Stimulated activated memory B cell treated with anti-CD40 and anti-IgM and Interleukin-4, amounts not matched to agents 10 μg/mL and 1 μg/mL and 100 μg/mL, for 72 hours (primary cell): ENCODE measurements around the gene ANKRD30A.
"Not testable (repeated sequence)": the region's sequence is repeated elsewhere in the genome, so short reads cannot be mapped to it uniquely, and the experiment has no call there.

Source experiments
- ATAC-seq: fragments of 150-1000 bp; cut with Tn5 transposase; 2 replicates; pipeline ENCODE4 v1.10.0; 2021
- H3K27ac Mint-ChIP-seq: one replicate; pipeline ENCODE4 v1.8.0; 2022; ENCODE audit warnings: mild to moderate bottlenecking, mixed read lengths
- H3K27me3 Mint-ChIP-seq: one replicate; pipeline ENCODE4 v1.8.0; 2022; ENCODE audit warnings: mixed read lengths
- H3K36me3 Mint-ChIP-seq: one replicate; pipeline ENCODE4 v1.8.0; 2022; ENCODE audit warnings: mixed read lengths
- H3K4me1 Mint-ChIP-seq: one replicate; pipeline ENCODE4 v1.8.0; 2022; ENCODE audit warnings: mixed read lengths
- H3K4me3 Mint-ChIP-seq: one replicate; pipeline ENCODE4 v1.8.0; 2022; ENCODE audit warnings: mild to moderate bottlenecking, moderate library complexity, mixed read lengths
- H3K9me3 Mint-ChIP-seq: one replicate; pipeline ENCODE4 v1.8.0; 2022; ENCODE audit warnings: mixed read lengths

The ANKRD30A gene

GRCh38 chr10:37226524-37226923 lies 101.1 kb downstream of the ANKRD30A start:
- no peak for ATAC-seq
- no peaks in the 10 kb centered on the region for H3K27me3 Mint-ChIP-seq
- H3K36me3 Mint-ChIP-seq, result no peaks in the 10 kb centered on the region
- no peak overlapping the region for H3K27ac Mint-ChIP-seq
- no peaks in the 10 kb centered on the region for H3K4me1 Mint-ChIP-seq
- no peak overlapping the region for H3K4me3 Mint-ChIP-seq
- H3K9me3 Mint-ChIP-seq, result peaks cover 6% of the 10 kb centered on the region

GRCh38 chr10:37234692-37235091 lies 109.3 kb downstream of the ANKRD30A start:
- Mint-ChIP-seq H3K27ac (no peak overlapping the region), H3K4me3 (no peak overlapping the region), H3K27me3 (no peaks in the 10 kb centered on the region), H3K36me3 (no peaks in the 10 kb centered on the region), H3K4me1 (no peaks in the 10 kb centered on the region), H3K9me3 (peaks cover 6% of the 10 kb centered on the region)
- ATAC-seq, result no peak

- Mint-ChIP-seq H3K4me3 (no peak overlapping the region), H3K4me1 (no peaks in the 10 kb centered on the region), H3K36me3 (no peaks in the 10 kb centered on the region), H3K27me3 (no peaks in the 10 kb centered on the region), H3K9me3 (peaks cover 8% of the 10 kb centered on the region), H3K27ac (no peak overlapping the region)
- ATAC-seq, result no peak
Observed at GRCh38 chr10:37236093-37236492, 110.7 kb downstream of the ANKRD30A start.

GRCh38 chr10:37240223-37240622 lies 114.8 kb downstream of the ANKRD30A start:
- peaks cover 8% of the 10 kb centered on the region for H3K9me3 Mint-ChIP-seq
- no peak for ATAC-seq
- H3K4me1 Mint-ChIP-seq, result no peaks in the 10 kb centered on the region
- no peak overlapping the region for H3K4me3 Mint-ChIP-seq
- no peak overlapping the region for H3K27ac Mint-ChIP-seq
- no peaks in the 10 kb centered on the region for H3K36me3 Mint-ChIP-seq
- no peaks in the 10 kb centered on the region for H3K27me3 Mint-ChIP-seq

GRCh38 chr10:37246637-37247036 lies 121.2 kb downstream of the ANKRD30A start:
- no peaks in the 10 kb centered on the region for H3K4me1 Mint-ChIP-seq
- no peak for ATAC-seq
- no peaks in the 10 kb centered on the region for H3K27me3 Mint-ChIP-seq
- no peak overlapping the region for H3K27ac Mint-ChIP-seq
- H3K4me3 Mint-ChIP-seq, result no peak overlapping the region
- H3K9me3 Mint-ChIP-seq, result peaks cover 4% of the 10 kb centered on the region
- no peaks in the 10 kb centered on the region for H3K36me3 Mint-ChIP-seq

GRCh38 chr10:37255837-37256236 lies 130.4 kb downstream of the ANKRD30A start:
- not testable (repeated sequence) for H3K9me3 Mint-ChIP-seq, ATAC-seq, H3K4me1 Mint-ChIP-seq, H3K27me3 Mint-ChIP-seq, H3K4me3 Mint-ChIP-seq, H3K36me3 Mint-ChIP-seq, H3K27ac Mint-ChIP-seq

GRCh38 chr10:37263304-37263703 lies 137.9 kb downstream of the ANKRD30A start:
- Mint-ChIP-seq H3K4me3 (no peak overlapping the region), H3K9me3 (peaks cover 3% of the 10 kb centered on the region)

GRCh38 chr10:37268266-37268665 lies 142.9 kb downstream of the ANKRD30A start:
- no peaks in the 10 kb centered on the region for H3K27me3 Mint-ChIP-seq
- H3K4me3 Mint-ChIP-seq, result no peak overlapping the region
- ATAC-seq, result no peak
- H3K4me1 Mint-ChIP-seq, result no peaks in the 10 kb centered on the region
- H3K27ac Mint-ChIP-seq, result no peak overlapping the region
- H3K9me3 Mint-ChIP-seq, result no peaks in the 10 kb centered on the region
- no peaks in the 10 kb centered on the region for H3K36me3 Mint-ChIP-seq

More at GRCh38 chr10:37263304-37263703, 137.9 kb downstream of the ANKRD30A start:
- no peak for ATAC-seq
- H3K36me3 Mint-ChIP-seq, result no peaks in the 10 kb centered on the region
- H3K27me3 Mint-ChIP-seq, result no peaks in the 10 kb centered on the region
- H3K27ac Mint-ChIP-seq, result no peak overlapping the region
- no peaks in the 10 kb centered on the region for H3K4me1 Mint-ChIP-seq

- Mint-ChIP-seq H3K36me3 (no peaks in the 10 kb centered on the region), H3K27ac (no peak overlapping the region), H3K9me3 (no peaks in the 10 kb centered on the region), H3K27me3 (no peaks in the 10 kb centered on the region), H3K4me1 (no peaks in the 10 kb centered on the region), H3K4me3 (no peak overlapping the region)
- ATAC-seq, result no peak
Observed at GRCh38 chr10:37269554-37270256, 144.3 kb downstream of the ANKRD30A start.

GRCh38 chr10:37275216-37275777 lies 149.9 kb downstream of the ANKRD30A start:
- peaks cover 8% of the 10 kb centered on the region for H3K9me3 Mint-ChIP-seq
- H3K27ac Mint-ChIP-seq, result no peak overlapping the region
- no peaks in the 10 kb centered on the region for H3K36me3 Mint-ChIP-seq
- no peaks in the 10 kb centered on the region for H3K27me3 Mint-ChIP-seq
- H3K4me1 Mint-ChIP-seq, result no peaks in the 10 kb centered on the region
- no peak overlapping the region for H3K4me3 Mint-ChIP-seq
- no peak for ATAC-seq

- no peak for ATAC-seq
- no peaks in the 10 kb centered on the region for H3K4me1 Mint-ChIP-seq
- H3K4me3 Mint-ChIP-seq, result no peak overlapping the region
- no peaks in the 10 kb centered on the region for H3K27me3 Mint-ChIP-seq
- H3K9me3 Mint-ChIP-seq, result peaks cover 6% of the 10 kb centered on the region
- no peaks in the 10 kb centered on the region for H3K36me3 Mint-ChIP-seq
- no peak overlapping the region for H3K27ac Mint-ChIP-seq
Observed at GRCh38 chr10:37285063-37285462, 159.7 kb downstream of the ANKRD30A start.

GRCh38 chr10:37289833-37290464 lies 164.6 kb downstream of the ANKRD30A start:
- no peak for ATAC-seq
- H3K36me3 Mint-ChIP-seq, result no peaks in the 10 kb centered on the region
- H3K27ac Mint-ChIP-seq, result no peak overlapping the region
- no peak overlapping the region for H3K4me3 Mint-ChIP-seq
- no peaks in the 10 kb centered on the region for H3K27me3 Mint-ChIP-seq
- H3K4me1 Mint-ChIP-seq, result no peaks in the 10 kb centered on the region
- peaks cover 16% of the 10 kb centered on the region for H3K9me3 Mint-ChIP-seq

GRCh38 chr10:37301271-37301670 lies 175.9 kb downstream of the ANKRD30A start:
- Mint-ChIP-seq H3K4me1 (no peaks in the 10 kb centered on the region), H3K9me3 (peaks cover 6% of the 10 kb centered on the region), H3K27me3 (no peaks in the 10 kb centered on the region), H3K27ac (no peak overlapping the region), H3K36me3 (no peaks in the 10 kb centered on the region), H3K4me3 (no peak overlapping the region)
- no peak for ATAC-seq

- peaks cover 6% of the 10 kb centered on the region for H3K9me3 Mint-ChIP-seq
- no peak overlapping the region for H3K27ac Mint-ChIP-seq
- no peaks in the 10 kb centered on the region for H3K27me3 Mint-ChIP-seq
- no peaks in the 10 kb centered on the region for H3K4me1 Mint-ChIP-seq
- H3K36me3 Mint-ChIP-seq, result no peaks in the 10 kb centered on the region
- H3K4me3 Mint-ChIP-seq, result no peak overlapping the region
- no peak for ATAC-seq
Observed at GRCh38 chr10:37304036-37304435, 178.6 kb downstream of the ANKRD30A start.

- Mint-ChIP-seq H3K36me3 (no peaks in the 10 kb centered on the region), H3K4me1 (no peaks in the 10 kb centered on the region), H3K27me3 (no peaks in the 10 kb centered on the region), H3K4me3 (no peak overlapping the region), H3K9me3 (peaks cover 2% of the 10 kb centered on the region), H3K27ac (no peak overlapping the region)
- ATAC-seq, result no peak
Observed at GRCh38 chr10:37314350-37314749, 189.0 kb downstream of the ANKRD30A start.

GRCh38 chr10:37314862-37315261 lies 189.5 kb downstream of the ANKRD30A start:
- H3K27me3 Mint-ChIP-seq, result no peaks in the 10 kb centered on the region
- H3K9me3 Mint-ChIP-seq, result peaks cover 4% of the 10 kb centered on the region
- no peak overlapping the region for H3K4me3 Mint-ChIP-seq
- no peak for ATAC-seq
- H3K27ac Mint-ChIP-seq, result no peak overlapping the region
- no peaks in the 10 kb centered on the region for H3K36me3 Mint-ChIP-seq
- H3K4me1 Mint-ChIP-seq, result no peaks in the 10 kb centered on the region
